ENCODE measurements around the gene MXRA8. TPM values are rescaled to one million over a fixed set of nuclear protein-coding genes. Genes with fewer than 3 reads are reported as not detected.

Gene MXRA8
- total and polyA plus RNA-seq, 9 of the 15 experiments (the other 6 are each of a cell fraction or from before 2014, with no cell fraction given) = 0.66 to 11.3 (median 6.3) TPM

DNA sequence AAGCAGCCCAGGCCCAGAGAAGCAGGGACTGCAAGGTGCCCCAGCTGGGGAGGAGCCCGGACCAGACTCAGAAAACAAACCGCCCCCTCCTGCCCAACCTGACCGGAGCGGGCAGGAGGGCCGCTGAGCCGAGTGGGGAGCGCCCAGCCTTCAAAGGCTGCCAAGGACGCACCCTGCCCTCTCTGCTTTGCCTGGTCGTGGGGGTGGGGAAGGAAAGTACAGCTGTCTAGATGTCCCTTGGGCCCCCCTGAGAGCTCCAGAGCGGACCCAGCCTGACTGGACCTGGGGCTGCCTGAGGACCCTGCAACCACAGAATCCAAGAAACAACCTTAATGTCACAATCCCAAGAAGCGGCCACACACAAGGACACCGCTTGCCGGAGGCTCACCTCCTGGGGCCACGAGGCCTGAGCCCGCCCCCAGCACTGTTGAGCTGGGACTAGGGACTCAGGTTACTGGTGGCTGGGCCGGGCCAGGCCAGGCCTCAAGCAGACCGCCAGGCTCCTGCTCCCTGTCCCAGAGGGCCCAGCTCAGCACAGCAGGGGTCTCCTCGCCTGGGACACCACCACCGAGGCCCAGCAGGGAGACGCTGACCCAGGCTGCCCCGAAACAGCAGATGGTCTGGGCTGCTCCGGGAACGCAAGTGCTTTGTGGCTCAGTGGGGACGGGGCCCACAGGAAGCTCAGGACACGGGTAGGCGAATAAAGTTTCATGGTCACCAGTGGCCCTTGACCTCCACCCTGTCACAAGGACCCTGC is 10.5 kb downstream of the MXRA8 start (continued):
- TF ChIP-seq, protein P1, sequence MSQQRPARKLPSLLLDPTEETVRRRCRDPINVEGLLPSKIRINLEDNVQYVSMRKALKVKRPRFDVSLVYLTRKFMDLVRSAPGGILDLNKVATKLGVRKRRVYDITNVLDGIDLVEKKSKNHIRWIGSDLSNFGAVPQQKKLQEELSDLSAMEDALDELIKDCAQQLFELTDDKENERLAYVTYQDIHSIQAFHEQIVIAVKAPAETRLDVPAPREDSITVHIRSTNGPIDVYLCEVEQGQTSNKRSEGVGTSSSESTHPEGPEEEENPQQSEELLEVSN (IDR thresholded peaks at IDR 0.05; ENCODE audit: borderline replicate concordance in 1 of 2, extremely low read depth in 1 of 2, insufficient read depth in 1 of 2, insufficient read length in 1 of 2, low read depth in 1 of 2, low read length in 1 of 2, poor library complexity in 1 of 2, severe bottlenecking in 1 of 2) = peak; percentile 59 to 80
- TF ChIP-seq ZFX (CRISPR knock-in tag; IDR thresholded peaks at IDR 0.05) (peak; percentile 87), MYC (IDR thresholded peaks at IDR 0.05; ENCODE audit: low read depth, low read length) (peak; percentile 47; the same call in 1 of the 2 replicates), MYC (CRISPR knock-in tag; IDR thresholded peaks at IDR 0.05; ENCODE audit: borderline replicate concordance, low read depth) (no peak), TAF7 (tag; IDR thresholded peaks at IDR 0.05) (no peak), ELF2 (CRISPR knock-in tag; IDR thresholded peaks at IDR 0.05) (no peak), KDM5B (IDR thresholded peaks at IDR 0.05; ENCODE audit: insufficient replicate concordance, low read depth, low read length) (peak; percentile 70), ZNF79 (CRISPR knock-in tag; IDR thresholded peaks at IDR 0.05; ENCODE audit: low read depth) (no peak), NR2C1 (IDR thresholded peaks at IDR 0.05) (peak; percentile 18; the same call in 1 of the 2 replicates), NR2C1 (tag; IDR thresholded peaks at IDR 0.05) (no peak), PCBP1 (IDR thresholded peaks at IDR 0.05; ENCODE audit: low read depth, low read length, poor library complexity, severe bottlenecking) (peak; percentile 48), CBX1 (IDR thresholded peaks at IDR 0.05; ENCODE audit: low read depth) (0 out of 2 replicates have a peak, but pooled peaks have one; percentile 22), TGIF2 (CRISPR knock-in tag; IDR thresholded peaks at IDR 0.05) (no peak), XRCC4 (IDR thresholded peaks at IDR 0.05; ENCODE audit: extremely low read depth, insufficient read depth, insufficient read length) (no peak), RBM39 (optimal IDR thresholded peaks at IDR 0.05; ENCODE audit: low read depth, low read length) (peak; percentile 30), L3MBTL2 (IDR thresholded peaks at IDR 0.05) (peak; percentile 70)
- TF ChIP-seq, protein P2, sequence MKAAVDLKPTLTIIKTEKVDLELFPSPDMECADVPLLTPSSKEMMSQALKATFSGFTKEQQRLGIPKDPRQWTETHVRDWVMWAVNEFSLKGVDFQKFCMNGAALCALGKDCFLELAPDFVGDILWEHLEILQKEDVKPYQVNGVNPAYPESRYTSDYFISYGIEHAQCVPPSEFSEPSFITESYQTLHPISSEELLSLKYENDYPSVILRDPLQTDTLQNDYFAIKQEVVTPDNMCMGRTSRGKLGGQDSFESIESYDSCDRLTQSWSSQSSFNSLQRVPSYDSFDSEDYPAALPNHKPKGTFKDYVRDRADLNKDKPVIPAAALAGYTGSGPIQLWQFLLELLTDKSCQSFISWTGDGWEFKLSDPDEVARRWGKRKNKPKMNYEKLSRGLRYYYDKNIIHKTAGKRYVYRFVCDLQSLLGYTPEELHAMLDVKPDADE (conservative IDR thresholded peaks at IDR 0.05; ENCODE audit: control insufficient read depth, low read depth, low read length) = 0 out of 2 replicates have a peak, but pooled peaks have one; percentile 34
- TF ChIP-seq, protein P3, sequence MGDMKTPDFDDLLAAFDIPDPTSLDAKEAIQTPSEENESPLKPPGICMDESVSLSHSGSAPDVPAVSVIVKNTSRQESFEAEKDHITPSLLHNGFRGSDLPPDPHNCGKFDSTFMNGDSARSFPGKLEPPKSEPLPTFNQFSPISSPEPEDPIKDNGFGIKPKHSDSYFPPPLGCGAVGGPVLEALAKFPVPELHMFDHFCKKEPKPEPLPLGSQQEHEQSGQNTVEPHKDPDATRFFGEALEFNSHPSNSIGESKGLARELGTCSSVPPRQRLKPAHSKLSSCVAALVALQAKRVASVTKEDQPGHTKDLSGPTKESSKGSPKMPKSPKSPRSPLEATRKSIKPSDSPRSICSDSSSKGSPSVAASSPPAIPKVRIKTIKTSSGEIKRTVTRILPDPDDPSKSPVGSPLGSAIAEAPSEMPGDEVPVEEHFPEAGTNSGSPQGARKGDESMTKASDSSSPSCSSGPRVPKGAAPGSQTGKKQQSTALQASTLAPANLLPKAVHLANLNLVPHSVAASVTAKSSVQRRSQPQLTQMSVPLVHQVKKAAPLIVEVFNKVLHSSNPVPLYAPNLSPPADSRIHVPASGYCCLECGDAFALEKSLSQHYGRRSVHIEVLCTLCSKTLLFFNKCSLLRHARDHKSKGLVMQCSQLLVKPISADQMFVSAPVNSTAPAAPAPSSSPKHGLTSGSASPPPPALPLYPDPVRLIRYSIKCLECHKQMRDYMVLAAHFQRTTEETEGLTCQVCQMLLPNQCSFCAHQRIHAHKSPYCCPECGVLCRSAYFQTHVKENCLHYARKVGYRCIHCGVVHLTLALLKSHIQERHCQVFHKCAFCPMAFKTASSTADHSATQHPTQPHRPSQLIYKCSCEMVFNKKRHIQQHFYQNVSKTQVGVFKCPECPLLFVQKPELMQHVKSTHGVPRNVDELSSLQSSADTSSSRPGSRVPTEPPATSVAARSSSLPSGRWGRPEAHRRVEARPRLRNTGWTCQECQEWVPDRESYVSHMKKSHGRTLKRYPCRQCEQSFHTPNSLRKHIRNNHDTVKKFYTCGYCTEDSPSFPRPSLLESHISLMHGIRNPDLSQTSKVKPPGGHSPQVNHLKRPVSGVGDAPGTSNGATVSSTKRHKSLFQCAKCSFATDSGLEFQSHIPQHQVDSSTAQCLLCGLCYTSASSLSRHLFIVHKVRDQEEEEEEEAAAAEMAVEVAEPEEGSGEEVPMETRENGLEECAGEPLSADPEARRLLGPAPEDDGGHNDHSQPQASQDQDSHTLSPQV (IDR thresholded peaks at IDR 0.05) = peak; percentile 36; the same call in 1 of the 2 replicates
- TF ChIP-seq, protein P4, sequence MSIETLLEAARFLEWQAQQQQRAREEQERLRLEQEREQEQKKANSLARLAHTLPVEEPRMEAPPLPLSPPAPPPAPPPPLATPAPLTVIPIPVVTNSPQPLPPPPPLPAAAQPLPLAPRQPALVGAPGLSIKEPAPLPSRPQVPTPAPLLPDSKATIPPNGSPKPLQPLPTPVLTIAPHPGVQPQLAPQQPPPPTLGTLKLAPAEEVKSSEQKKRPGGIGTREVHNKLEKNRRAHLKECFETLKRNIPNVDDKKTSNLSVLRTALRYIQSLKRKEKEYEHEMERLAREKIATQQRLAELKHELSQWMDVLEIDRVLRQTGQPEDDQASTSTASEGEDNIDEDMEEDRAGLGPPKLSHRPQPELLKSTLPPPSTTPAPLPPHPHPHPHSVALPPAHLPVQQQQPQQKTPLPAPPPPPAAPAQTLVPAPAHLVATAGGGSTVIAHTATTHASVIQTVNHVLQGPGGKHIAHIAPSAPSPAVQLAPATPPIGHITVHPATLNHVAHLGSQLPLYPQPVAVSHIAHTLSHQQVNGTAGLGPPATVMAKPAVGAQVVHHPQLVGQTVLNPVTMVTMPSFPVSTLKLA (conservative IDR thresholded peaks at IDR 0.05) = peak in 1 of 2 experiments; percentile 87
